ENCODE measurements around the gene BCL7C. TPM values are rescaled to one million over a fixed set of nuclear protein-coding genes. Genes with fewer than 3 reads are reported as not detected.

Gene BCL7C
- total and polyA plus RNA-seq, 2 of the 13 experiments (the other 11 are each of a cell fraction or from before 2014, with no cell fraction given) = 17.7 to 33.8 TPM

DNA sequence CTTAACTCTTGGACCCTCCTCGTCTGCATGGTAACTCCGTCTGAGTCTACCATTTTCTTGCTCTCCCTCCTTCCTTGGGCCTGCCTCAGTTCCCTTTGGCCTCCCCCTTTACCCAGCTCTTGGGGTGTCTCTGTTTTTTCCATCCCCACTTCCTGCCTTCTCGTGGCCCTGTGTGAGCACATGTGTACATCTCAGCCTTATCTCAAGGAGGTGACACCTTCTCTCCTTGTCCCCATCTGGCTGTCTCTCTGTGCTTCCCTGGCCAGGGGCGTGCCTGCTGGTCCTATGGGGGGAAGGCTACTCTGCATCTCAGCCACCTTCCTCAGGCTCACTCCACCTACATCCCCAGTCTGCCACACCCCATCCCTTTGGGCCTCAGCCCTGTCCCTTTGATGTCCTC lies 9.1 kb upstream of the BCL7C start:
- in situ Hi-C loops (cut with HindIII; ENCODE audit: extremely low pct_ligation_motif_present, low pct_unique_long_range_greater_than_20kb) (no loop called here), intact Hi-C loops (cut with micrococcal nuclease; ENCODE audit: unreplicated experiment) (loop anchor here (2.0 kb wide), 1 partner anchor 58 kb away; no protein-coding TSS in a partner anchor)
- H2AFZ ChIP-seq (ENCODE audit: low read length) = no peak overlapping the region
- no TSS peak for BruUV-seq (replicated peaks)
- WGBS (ENCODE audit: low lambda C conversion rate) = 84% methylated on average over 4 of the region's 4 CpGs
- no peaks in the 10 kb centered on the region for H3K9me3 ChIP-seq (ENCODE audit: low read length)
- no peak overlapping the region for H3K9ac ChIP-seq (ENCODE audit: insufficient read depth, low read depth, low read length)
- no peak overlapping the region for H3K4me2 ChIP-seq (ENCODE audit: low read depth, low read length)
- ChIA-PET CTCF (ENCODE audit: low intra/inter-chr PET ratio, low total read pairs) (interaction anchor here (1.0 to 2.1 kb wide), 2 partner anchors 19 to 58 kb away, joined by 3 to 25 read pairs; no protein-coding TSS in a partner anchor), POLR2A (interaction anchor here (0.6 to 3.6 kb wide), 10 partner anchors 11 to 155 kb away, joined by 3 to 29 read pairs (median 6); partner anchors contain the start of gene PHKG2)
- no peak overlapping the region for H3K27ac ChIP-seq (ENCODE audit: extremely low read length, insufficient read depth, low read length)
- H3K4me3 ChIP-seq (replicated peaks in 1 of 3; ENCODE audit: insufficient read depth in 1 of 3, low read depth in 2 of 3, low read length in 3 of 3) = no peak overlapping the region
- ATAC-seq (no peak), DNase-seq (ENCODE audit: low spot score) (no peak), FAIRE-seq (no peak)
- H4K20me1 ChIP-seq (ENCODE audit: insufficient read depth, low read length) = no peaks in the 10 kb centered on the region
- H3K36me3 ChIP-seq (replicated peaks in 1 of 2; ENCODE audit: control insufficient read depth in 1 of 2, insufficient read depth in 2 of 2, low read length in 2 of 2) = no peaks in the 10 kb centered on the region
- H3K79me2 ChIP-seq (ENCODE audit: insufficient read depth, low read length) = no peaks in the 10 kb centered on the region
- peaks cover 68% of the 10 kb centered on the region for H3K4me1 ChIP-seq (ENCODE audit: insufficient read depth, low read length)
- no peaks in the 10 kb centered on the region for H3K27me3 ChIP-seq (ENCODE audit: control insufficient read depth in 1 of 2, insufficient read depth in 2 of 2, low read length in 2 of 2)
- TF ChIP-seq MED13 (CRISPR knock-in tag; IDR thresholded peaks at IDR 0.05) = no peak
- TF ChIP-seq ZNF543 (CRISPR knock-in tag; IDR thresholded peaks at IDR 0.05) = no peak
- no peak for TF ChIP-seq TBX3 (IDR thresholded peaks at IDR 0.05; ENCODE audit: borderline replicate concordance)
- no peak for TF ChIP-seq WIZ (CRISPR knock-in tag; IDR thresholded peaks at IDR 0.05)
- TF ChIP-seq ZNF274 (CRISPR knock-in tag; IDR thresholded peaks at IDR 0.05) = no peak
- TF ChIP-seq DMAP1 (CRISPR knock-in tag; IDR thresholded peaks at IDR 0.05) = no peak
- no peak for TF ChIP-seq PRMT3 (CRISPR knock-in tag; IDR thresholded peaks at IDR 0.05; ENCODE audit: borderline replicate concordance, low read depth)
- TF ChIP-seq MTF2 (CRISPR knock-in tag; IDR thresholded peaks at IDR 0.05; ENCODE audit: borderline replicate concordance) = 0 out of 2 replicates have a peak, but pooled peaks have one; percentile 24
- TF ChIP-seq, protein P1, sequence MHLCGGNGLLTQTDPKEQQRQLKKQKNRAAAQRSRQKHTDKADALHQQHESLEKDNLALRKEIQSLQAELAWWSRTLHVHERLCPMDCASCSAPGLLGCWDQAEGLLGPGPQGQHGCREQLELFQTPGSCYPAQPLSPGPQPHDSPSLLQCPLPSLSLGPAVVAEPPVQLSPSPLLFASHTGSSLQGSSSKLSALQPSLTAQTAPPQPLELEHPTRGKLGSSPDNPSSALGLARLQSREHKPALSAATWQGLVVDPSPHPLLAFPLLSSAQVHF (CRISPR knock-in tag; IDR thresholded peaks at IDR 0.05) = no peak
- no peak for TF ChIP-seq LCORL (IDR thresholded peaks at IDR 0.05)
- TF ChIP-seq LCORL (CRISPR knock-in tag; IDR thresholded peaks at IDR 0.05) = 0 out of 2 replicates have a peak, but pooled peaks have one; percentile 22
- TF ChIP-seq, protein P2, sequence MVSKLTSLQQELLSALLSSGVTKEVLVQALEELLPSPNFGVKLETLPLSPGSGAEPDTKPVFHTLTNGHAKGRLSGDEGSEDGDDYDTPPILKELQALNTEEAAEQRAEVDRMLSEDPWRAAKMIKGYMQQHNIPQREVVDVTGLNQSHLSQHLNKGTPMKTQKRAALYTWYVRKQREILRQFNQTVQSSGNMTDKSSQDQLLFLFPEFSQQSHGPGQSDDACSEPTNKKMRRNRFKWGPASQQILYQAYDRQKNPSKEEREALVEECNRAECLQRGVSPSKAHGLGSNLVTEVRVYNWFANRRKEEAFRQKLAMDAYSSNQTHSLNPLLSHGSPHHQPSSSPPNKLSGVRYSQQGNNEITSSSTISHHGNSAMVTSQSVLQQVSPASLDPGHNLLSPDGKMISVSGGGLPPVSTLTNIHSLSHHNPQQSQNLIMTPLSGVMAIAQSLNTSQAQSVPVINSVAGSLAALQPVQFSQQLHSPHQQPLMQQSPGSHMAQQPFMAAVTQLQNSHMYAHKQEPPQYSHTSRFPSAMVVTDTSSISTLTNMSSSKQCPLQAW (CRISPR knock-in tag; IDR thresholded peaks at IDR 0.05) = no peak
- no peak for TF ChIP-seq ZFAT (CRISPR knock-in tag; conservative IDR thresholded peaks at IDR 0.05)
- TF ChIP-seq, protein P3, sequence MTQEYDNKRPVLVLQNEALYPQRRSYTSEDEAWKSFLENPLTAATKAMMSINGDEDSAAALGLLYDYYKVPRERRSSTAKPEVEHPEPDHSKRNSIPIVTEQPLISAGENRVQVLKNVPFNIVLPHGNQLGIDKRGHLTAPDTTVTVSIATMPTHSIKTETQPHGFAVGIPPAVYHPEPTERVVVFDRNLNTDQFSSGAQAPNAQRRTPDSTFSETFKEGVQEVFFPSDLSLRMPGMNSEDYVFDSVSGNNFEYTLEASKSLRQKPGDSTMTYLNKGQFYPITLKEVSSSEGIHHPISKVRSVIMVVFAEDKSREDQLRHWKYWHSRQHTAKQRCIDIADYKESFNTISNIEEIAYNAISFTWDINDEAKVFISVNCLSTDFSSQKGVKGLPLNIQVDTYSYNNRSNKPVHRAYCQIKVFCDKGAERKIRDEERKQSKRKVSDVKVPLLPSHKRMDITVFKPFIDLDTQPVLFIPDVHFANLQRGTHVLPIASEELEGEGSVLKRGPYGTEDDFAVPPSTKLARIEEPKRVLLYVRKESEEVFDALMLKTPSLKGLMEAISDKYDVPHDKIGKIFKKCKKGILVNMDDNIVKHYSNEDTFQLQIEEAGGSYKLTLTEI (CRISPR knock-in tag; conservative IDR thresholded peaks at IDR 0.05) = no peak
- TF ChIP-seq ZNF552 (CRISPR knock-in tag; IDR thresholded peaks at IDR 0.05; ENCODE audit: borderline replicate concordance) = no peak
- TF ChIP-seq, protein P4, sequence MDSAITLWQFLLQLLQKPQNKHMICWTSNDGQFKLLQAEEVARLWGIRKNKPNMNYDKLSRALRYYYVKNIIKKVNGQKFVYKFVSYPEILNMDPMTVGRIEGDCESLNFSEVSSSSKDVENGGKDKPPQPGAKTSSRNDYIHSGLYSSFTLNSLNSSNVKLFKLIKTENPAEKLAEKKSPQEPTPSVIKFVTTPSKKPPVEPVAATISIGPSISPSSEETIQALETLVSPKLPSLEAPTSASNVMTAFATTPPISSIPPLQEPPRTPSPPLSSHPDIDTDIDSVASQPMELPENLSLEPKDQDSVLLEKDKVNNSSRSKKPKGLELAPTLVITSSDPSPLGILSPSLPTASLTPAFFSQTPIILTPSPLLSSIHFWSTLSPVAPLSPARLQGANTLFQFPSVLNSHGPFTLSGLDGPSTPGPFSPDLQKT (CRISPR knock-in tag; IDR thresholded peaks at IDR 0.05; ENCODE audit: borderline replicate concordance) = no peak
- no peak for TF ChIP-seq ZNF652 (CRISPR knock-in tag; IDR thresholded peaks at IDR 0.05; ENCODE audit: borderline replicate concordance, low read depth)
- TF ChIP-seq, protein P5, sequence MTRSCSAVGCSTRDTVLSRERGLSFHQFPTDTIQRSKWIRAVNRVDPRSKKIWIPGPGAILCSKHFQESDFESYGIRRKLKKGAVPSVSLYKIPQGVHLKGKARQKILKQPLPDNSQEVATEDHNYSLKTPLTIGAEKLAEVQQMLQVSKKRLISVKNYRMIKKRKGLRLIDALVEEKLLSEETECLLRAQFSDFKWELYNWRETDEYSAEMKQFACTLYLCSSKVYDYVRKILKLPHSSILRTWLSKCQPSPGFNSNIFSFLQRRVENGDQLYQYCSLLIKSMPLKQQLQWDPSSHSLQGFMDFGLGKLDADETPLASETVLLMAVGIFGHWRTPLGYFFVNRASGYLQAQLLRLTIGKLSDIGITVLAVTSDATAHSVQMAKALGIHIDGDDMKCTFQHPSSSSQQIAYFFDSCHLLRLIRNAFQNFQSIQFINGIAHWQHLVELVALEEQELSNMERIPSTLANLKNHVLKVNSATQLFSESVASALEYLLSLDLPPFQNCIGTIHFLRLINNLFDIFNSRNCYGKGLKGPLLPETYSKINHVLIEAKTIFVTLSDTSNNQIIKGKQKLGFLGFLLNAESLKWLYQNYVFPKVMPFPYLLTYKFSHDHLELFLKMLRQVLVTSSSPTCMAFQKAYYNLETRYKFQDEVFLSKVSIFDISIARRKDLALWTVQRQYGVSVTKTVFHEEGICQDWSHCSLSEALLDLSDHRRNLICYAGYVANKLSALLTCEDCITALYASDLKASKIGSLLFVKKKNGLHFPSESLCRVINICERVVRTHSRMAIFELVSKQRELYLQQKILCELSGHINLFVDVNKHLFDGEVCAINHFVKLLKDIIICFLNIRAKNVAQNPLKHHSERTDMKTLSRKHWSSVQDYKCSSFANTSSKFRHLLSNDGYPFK (CRISPR knock-in tag; IDR thresholded peaks at IDR 0.05; ENCODE audit: borderline replicate concordance) = 0 out of 2 replicates have a peak, but pooled peaks have one; percentile 22

All from HepG2 (cell line).